Hematopoietic multipotent progenitor cell treated with erythropoietin and hydrocortisone succinate and interleukin-3 and kit ligand, for 8 days (in vitro differentiated cells): ENCODE measurements around the gene SPCS3.

Experiments
- DNase-seq: peaks from one replicate; pipeline ENCODE4 v3.0.0-alpha.2; 2015

SPCS3 gene

GRCh38 chr4:176354884-176355283, 35.1 kb downstream of the SPCS3 start:
- DNase-seq = no peak

GRCh38 chr4:176357359-176358082, 37.8 kb downstream of the SPCS3 start:
- no peak for DNase-seq

GRCh38 chr4:176358083-176358469, 38.3 kb downstream of the SPCS3 start:
- no peak for DNase-seq

- DNase-seq = no peak
Observed at GRCh38 chr4:176359590-176359989, 39.8 kb downstream of the SPCS3 start.

GRCh38 chr4:176360446-176360845, 40.7 kb downstream of the SPCS3 start:
- no peak for DNase-seq

- no peak for DNase-seq
Observed at GRCh38 chr4:176363072-176363471, 43.3 kb downstream of the SPCS3 start.

- DNase-seq = no peak
Observed at GRCh38 chr4:176367771-176368465, 48.2 kb downstream of the SPCS3 start.

GRCh38 chr4:176376032-176376614, 56.4 kb downstream of the SPCS3 start:
- DNase-seq = peak; percentile 17

- peak; percentile 3 for DNase-seq
Observed at GRCh38 chr4:176377780-176378179, 58.0 kb downstream of the SPCS3 start.

GRCh38 chr4:176380352-176381157, 60.8 kb downstream of the SPCS3 start:
- no peak for DNase-seq
